ENCODE measurements around the gene KIF2C.

- no peak for TF ChIP-seq POLR2A (IDR thresholded peaks at IDR 0.05)
- TF ChIP-seq CTCF (IDR thresholded peaks at IDR 0.05 in 4 of 5, conservative IDR thresholded peaks at IDR 0.05 in 1 of 5): no peak
Observed at GRCh38 chr1:44788120-44788860, 48.7 kb downstream of the KIF2C start, which contains the start of gene BEST4.

All from gastrocnemius medialis (tissue), 4 donors.